Measurements from ENCODE around the gene OTUD7B. TPM values are rescaled to one million over a fixed set of nuclear protein-coding genes. Genes with fewer than 3 reads are reported as not detected.
A peak's percentile ranks its signal among the peaks of the same experiment; 100 is the strongest.

The OTUD7B gene
- total and polyA plus RNA-seq, 9 of the 15 experiments (the other 6 are each of a cell fraction or from before 2014, with no cell fraction given), result 0.96 to 18.8 (median 7.4) TPM

DNA sequence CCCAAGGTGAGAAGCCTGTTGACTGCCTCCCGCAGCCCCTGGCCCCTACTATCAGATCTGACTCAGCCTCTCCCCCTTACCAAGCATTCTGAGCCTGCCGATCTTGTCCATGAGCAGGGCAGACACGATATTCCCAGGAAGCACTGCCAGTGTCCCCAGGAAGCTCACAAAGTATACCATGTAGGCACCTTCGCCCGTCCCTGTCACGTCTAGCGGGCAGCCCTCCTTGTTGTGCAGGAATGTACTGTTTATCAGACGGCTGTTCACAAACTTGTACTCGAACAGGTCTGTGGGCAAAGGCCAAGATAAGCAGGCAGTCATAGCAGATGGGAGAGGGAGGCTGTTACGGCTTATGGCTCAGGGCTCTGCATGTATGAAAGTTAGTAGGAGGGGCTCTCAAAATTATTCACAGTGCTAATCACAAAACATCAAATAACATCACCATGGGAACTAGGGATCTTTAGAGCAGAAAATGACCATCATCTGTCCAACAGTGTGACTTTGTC lies 103.9 kb downstream of the OTUD7B start (continued):
- TF ChIP-seq, protein P1, sequence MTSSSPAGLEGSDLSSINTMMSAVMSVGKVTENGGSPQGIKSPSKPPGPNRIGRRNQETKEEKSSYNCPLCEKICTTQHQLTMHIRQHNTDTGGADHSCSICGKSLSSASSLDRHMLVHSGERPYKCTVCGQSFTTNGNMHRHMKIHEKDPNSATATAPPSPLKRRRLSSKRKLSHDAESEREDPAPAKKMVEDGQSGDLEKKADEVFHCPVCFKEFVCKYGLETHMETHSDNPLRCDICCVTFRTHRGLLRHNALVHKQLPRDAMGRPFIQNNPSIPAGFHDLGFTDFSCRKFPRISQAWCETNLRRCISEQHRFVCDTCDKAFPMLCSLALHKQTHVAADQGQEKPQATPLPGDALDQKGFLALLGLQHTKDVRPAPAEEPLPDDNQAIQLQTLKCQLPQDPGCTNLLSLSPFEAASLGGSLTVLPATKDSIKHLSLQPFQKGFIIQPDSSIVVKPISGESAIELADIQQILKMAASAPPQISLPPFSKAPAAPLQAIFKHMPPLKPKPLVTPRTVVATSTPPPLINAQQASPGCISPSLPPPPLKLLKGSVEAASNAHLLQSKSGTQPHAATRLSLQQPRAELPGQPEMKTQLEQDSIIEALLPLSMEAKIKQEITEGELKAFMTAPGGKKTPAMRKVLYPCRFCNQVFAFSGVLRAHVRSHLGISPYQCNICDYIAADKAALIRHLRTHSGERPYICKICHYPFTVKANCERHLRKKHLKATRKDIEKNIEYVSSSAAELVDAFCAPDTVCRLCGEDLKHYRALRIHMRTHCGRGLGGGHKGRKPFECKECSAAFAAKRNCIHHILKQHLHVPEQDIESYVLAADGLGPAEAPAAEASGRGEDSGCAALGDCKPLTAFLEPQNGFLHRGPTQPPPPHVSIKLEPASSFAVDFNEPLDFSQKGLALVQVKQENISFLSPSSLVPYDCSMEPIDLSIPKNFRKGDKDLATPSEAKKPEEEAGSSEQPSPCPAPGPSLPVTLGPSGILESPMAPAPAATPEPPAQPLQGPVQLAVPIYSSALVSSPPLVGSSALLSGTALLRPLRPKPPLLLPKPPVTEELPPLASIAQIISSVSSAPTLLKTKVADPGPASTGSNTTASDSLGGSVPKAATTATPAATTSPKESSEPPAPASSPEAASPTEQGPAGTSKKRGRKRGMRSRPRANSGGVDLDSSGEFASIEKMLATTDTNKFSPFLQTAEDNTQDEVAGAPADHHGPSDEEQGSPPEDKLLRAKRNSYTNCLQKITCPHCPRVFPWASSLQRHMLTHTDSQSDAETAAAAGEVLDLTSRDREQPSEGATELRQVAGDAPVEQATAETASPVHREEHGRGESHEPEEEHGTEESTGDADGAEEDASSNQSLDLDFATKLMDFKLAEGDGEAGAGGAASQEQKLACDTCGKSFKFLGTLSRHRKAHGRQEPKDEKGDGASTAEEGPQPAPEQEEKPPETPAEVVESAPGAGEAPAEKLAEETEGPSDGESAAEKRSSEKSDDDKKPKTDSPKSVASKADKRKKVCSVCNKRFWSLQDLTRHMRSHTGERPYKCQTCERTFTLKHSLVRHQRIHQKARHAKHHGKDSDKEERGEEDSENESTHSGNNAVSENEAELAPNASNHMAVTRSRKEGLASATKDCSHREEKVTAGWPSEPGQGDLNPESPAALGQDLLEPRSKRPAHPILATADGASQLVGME (CRISPR knock-in tag; IDR thresholded peaks at IDR 0.05), result no peak
- TF ChIP-seq, protein P2, sequence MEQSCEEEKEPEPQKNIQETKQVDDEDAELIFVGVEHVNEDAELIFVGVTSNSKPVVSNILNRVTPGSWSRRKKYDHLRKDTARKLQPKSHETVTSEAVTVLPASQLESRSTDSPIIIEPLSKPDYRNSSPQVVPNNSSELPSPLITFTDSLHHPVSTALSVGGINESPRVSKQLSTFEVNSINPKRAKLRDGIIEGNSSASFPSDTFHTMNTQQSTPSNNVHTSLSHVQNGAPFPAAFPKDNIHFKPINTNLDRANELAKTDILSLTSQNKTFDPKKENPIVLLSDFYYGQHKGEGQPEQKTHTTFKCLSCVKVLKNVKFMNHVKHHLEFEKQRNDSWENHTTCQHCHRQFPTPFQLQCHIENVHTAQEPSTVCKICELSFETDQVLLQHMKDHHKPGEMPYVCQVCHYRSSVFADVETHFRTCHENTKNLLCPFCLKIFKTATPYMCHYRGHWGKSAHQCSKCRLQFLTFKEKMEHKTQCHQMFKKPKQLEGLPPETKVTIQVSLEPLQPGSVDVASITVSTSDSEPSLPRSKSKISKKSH (CRISPR knock-in tag; IDR thresholded peaks at IDR 0.05), result no peak
- TF ChIP-seq, protein P3, sequence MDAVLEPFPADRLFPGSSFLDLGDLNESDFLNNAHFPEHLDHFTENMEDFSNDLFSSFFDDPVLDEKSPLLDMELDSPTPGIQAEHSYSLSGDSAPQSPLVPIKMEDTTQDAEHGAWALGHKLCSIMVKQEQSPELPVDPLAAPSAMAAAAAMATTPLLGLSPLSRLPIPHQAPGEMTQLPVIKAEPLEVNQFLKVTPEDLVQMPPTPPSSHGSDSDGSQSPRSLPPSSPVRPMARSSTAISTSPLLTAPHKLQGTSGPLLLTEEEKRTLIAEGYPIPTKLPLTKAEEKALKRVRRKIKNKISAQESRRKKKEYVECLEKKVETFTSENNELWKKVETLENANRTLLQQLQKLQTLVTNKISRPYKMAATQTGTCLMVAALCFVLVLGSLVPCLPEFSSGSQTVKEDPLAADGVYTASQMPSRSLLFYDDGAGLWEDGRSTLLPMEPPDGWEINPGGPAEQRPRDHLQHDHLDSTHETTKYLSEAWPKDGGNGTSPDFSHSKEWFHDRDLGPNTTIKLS (IDR thresholded peaks at IDR 0.05; ENCODE audit: borderline replicate concordance, low read depth), result 0 out of 2 replicates have a peak, but pooled peaks have one; percentile 22
- TF ChIP-seq TARDBP (IDR thresholded peaks at IDR 0.05), result no peak
- TF ChIP-seq NFIX (CRISPR knock-in tag; IDR thresholded peaks at IDR 0.05; ENCODE audit: low read depth), result no peak
- TF ChIP-seq NFE2 (IDR thresholded peaks at IDR 0.05; ENCODE audit: low read depth), result no peak; the same call in 1 of the 2 replicates
- TF ChIP-seq MCM2 (IDR thresholded peaks at IDR 0.05; ENCODE audit: low read depth), result no peak
- TF ChIP-seq, protein P4, sequence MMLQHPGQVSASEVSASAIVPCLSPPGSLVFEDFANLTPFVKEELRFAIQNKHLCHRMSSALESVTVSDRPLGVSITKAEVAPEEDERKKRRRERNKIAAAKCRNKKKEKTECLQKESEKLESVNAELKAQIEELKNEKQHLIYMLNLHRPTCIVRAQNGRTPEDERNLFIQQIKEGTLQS (IDR thresholded peaks at IDR 0.05), result peak; percentile 77
- TF ChIP-seq, protein P4 (CRISPR knock-in tag; conservative IDR thresholded peaks at IDR 0.05), result no peak
- no peak for TF ChIP-seq ZNF436 (CRISPR knock-in tag; IDR thresholded peaks at IDR 0.05)
- no peak for TF ChIP-seq MIER1 (IDR thresholded peaks at IDR 0.05; ENCODE audit: low read depth)
- no peak for TF ChIP-seq EWSR1 (IDR thresholded peaks at IDR 0.05; ENCODE audit: borderline replicate concordance, low read depth, partially characterized antibody)
- TF ChIP-seq RAD21 (CRISPR knock-in tag; conservative IDR thresholded peaks at IDR 0.05 in 1 of 2, IDR thresholded peaks at IDR 0.05 in 1 of 2), result no peak; a peak in 1 of 4 replicates
- no peak for TF ChIP-seq SRSF9 (IDR thresholded peaks at IDR 0.05; ENCODE audit: borderline replicate concordance, low read depth, low read length)
- peak; percentile 56; the same call in 1 of the 2 replicates for TF ChIP-seq MTA3 (IDR thresholded peaks at IDR 0.05; ENCODE audit: borderline replicate concordance)
- no peak for TF ChIP-seq HNRNPH1 (optimal IDR thresholded peaks at IDR 0.05; ENCODE audit: low read depth, low read length)
- peak; percentile 77; the same call in 1 of the 2 replicates for TF ChIP-seq JUN (IDR thresholded peaks at IDR 0.05; ENCODE audit: borderline replicate concordance, low read depth, low read length)
- no peak for TF ChIP-seq JUN (CRISPR knock-in tag; IDR thresholded peaks at IDR 0.05; ENCODE audit: borderline replicate concordance)
- TF ChIP-seq CXXC5 (CRISPR knock-in tag; IDR thresholded peaks at IDR 0.05), result 0 out of 2 replicates have a peak, but pooled peaks have one; percentile 17

Measured in K562 (cell line).